Measurements from ENCODE around the gene NPPA. TPM values are rescaled to one million over a fixed set of nuclear protein-coding genes. Genes with fewer than 3 reads are reported as not detected.

Gene NPPA
- total RNA-seq, 2 experiments from 2014 or later = not detected

DNA sequence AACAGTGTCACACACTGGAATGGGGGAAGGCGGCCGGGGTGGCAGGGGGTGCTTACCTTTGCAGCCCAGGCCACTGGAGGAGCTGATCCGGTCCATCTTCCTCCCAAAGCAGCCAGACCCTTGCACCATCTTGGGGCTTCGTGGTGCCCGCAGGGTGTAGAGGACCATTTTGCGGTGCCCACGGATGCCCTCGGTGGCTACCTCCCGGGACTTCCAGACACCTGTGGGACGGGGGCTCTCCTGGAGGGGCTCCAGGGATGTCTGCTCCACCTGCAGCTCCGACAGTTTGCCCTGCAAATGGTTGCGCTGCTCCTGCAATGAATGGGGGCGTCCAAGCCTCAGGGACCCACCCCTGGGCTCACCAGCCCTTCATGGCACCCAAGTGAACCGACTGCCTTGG lies 10.6 kb upstream of the NPPA start:
- Mint-ChIP-seq H3K9me3 (ENCODE audit: insufficient read depth) (no peaks in the 10 kb centered on the region), H3K36me3 (ENCODE audit: low read depth) (no peaks in the 10 kb centered on the region), H3K27ac (no peak overlapping the region), H3K4me3 (no peak overlapping the region), H3K27me3 (ENCODE audit: low read depth) (peaks cover 43% of the 10 kb centered on the region), H3K4me1 (ENCODE audit: low read depth) (peaks cover 16% of the 10 kb centered on the region)
- POLR2A ChIA-PET = interaction anchor here (4.0 kb wide), 1 partner anchor 50 kb away, joined by 27 read pairs; no protein-coding TSS in a partner anchor
- ATAC-seq (no peak), DNase-seq (no peak)
- CTCF ChIA-PET = interaction anchor here (1.2 kb wide), 1 partner anchor 20 kb away, joined by 3 read pairs; no protein-coding TSS in a partner anchor

DNA sequence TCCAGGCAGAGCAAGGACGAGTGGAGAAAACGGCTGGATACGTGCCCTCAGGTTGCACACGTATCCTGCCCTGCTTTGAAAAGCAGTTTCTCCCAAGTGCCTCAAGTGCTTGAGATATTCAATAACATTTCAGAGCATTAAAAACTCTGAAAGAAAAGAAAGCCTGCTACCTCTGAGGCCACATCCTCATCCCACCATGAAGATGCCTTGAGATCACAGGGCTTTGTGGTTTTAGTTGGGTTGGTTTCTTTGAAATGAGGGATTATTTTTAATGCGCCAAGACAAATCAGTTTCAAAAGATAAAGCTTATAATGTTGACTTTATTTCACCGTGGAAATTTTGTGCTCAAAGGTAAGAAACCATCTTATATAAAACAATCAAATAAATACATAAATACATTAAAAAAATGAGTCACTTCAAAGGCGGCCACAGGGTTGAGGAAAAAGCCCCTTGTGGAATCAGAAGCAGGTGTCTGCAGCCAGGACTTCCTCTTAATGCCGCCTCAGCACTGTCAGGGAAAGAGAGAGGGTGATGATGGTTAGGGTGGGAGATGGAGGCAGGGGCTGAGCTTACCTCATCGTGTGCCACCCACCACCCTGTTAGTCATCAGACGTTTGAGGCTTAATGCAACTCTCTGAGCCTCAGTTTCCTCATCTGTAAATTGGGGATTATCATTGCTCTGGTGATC lies 9.7 kb upstream of the NPPA start:
- Mint-ChIP-seq H3K9me3 (ENCODE audit: insufficient read depth) (no peaks in the 10 kb centered on the region), H3K4me3 (no peak overlapping the region), H3K36me3 (ENCODE audit: low read depth) (no peaks in the 10 kb centered on the region), H3K4me1 (ENCODE audit: low read depth) (peaks cover 16% of the 10 kb centered on the region), H3K27me3 (ENCODE audit: low read depth) (peaks cover 44% of the 10 kb centered on the region), H3K27ac (no peak overlapping the region)
- ChIA-PET POLR2A (interaction anchor here (4.0 kb wide), 1 partner anchor 51 kb away, joined by 27 read pairs; no protein-coding TSS in a partner anchor), CTCF (no interaction called here)
- DNase-seq (no peak), ATAC-seq (no peak)

DNA sequence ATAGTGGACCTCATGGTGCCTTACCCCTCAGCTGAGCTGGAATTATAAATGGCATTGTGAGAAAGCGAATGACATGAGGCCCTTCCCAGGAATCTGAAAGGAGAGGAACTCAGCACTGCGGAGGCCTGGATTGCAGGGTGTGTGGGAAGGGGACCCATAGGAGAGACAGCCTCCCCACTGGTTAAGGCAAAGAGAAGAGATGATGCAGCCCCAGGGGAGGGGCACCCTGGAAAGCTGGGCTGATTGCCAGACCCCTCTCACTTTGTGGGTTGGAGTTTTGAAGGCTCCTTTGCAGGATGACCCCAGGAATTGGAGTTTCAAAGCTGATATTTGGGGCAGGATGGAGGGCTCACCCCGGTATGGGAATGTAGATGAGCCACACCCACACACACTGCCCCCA lies 9.1 kb upstream of the NPPA start:
- ATAC-seq (no peak), DNase-seq (no peak)
- CTCF ChIA-PET = no interaction called here
- no peaks in the 10 kb centered on the region for H3K36me3 Mint-ChIP-seq (ENCODE audit: low read depth)
- H3K27ac Mint-ChIP-seq = no peak overlapping the region
- POLR2A ChIA-PET = interaction anchor here (4.0 kb wide), 1 partner anchor 51 kb away, joined by 27 read pairs; no protein-coding TSS in a partner anchor
- H3K4me3 Mint-ChIP-seq = no peak overlapping the region
- H3K27me3 Mint-ChIP-seq (ENCODE audit: low read depth) = peaks cover 40% of the 10 kb centered on the region
- H3K4me1 Mint-ChIP-seq (ENCODE audit: low read depth) = peaks cover 16% of the 10 kb centered on the region
- H3K9me3 Mint-ChIP-seq (ENCODE audit: insufficient read depth) = no peaks in the 10 kb centered on the region

GRCh38 chr1:11855430-11855829 lies 7.8 kb upstream of the NPPA start:
- H3K27me3 Mint-ChIP-seq (ENCODE audit: low read depth) = peaks cover 35% of the 10 kb centered on the region
- CTCF ChIA-PET = interaction anchor here (1.2 kb wide), 1 partner anchor 38 kb away, joined by 3 read pairs; no protein-coding TSS in a partner anchor
- no peak overlapping the region for H3K27ac Mint-ChIP-seq
- ATAC-seq (no peak), DNase-seq (no peak)
- H3K36me3 Mint-ChIP-seq (ENCODE audit: low read depth) = no peaks in the 10 kb centered on the region
- H3K4me1 Mint-ChIP-seq (ENCODE audit: low read depth) = peaks cover 16% of the 10 kb centered on the region
- no peak overlapping the region for H3K4me3 Mint-ChIP-seq
- H3K9me3 Mint-ChIP-seq (ENCODE audit: insufficient read depth) = no peaks in the 10 kb centered on the region
- POLR2A ChIA-PET = interaction anchor here (0.7 to 2.2 kb wide), 3 partner anchors 53 to 244 kb away, joined by 3 to 14 read pairs (median 6); no protein-coding TSS in a partner anchor

DNA sequence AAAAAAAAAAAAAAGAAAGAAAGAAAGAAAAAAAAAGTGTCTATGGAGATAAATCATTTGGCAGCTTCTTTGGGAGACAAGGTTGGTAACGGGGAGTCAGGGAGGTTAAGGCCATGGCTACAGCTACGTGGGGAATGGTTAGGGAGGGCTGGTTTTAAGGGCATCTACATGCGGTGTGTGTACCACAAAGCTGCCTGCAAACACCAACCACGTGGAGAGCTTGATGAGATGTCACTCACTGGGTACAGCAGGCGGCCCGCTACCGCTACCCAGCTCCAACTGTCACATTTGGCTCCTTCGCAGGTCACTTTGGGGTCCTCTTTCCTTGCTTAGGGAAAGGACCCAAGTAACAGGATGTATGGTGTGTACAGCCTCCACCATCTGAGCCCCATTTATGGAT lies 6.9 kb upstream of the NPPA start:
- no peak for ATAC-seq
- no peaks in the 10 kb centered on the region for H3K36me3 Mint-ChIP-seq (ENCODE audit: low read depth)
- CTCF ChIA-PET = interaction anchor here (0.9 kb wide), 1 partner anchor 16 kb away, joined by 3 read pairs; no protein-coding TSS in a partner anchor
- H3K27ac Mint-ChIP-seq = no peak overlapping the region
- no peak overlapping the region for H3K4me3 Mint-ChIP-seq
- POLR2A ChIA-PET = interaction anchor here (1.8 to 2.2 kb wide), 2 partner anchors 54 to 56 kb away, joined by 6 to 14 read pairs; no protein-coding TSS in a partner anchor
- peaks cover 27% of the 10 kb centered on the region for H3K27me3 Mint-ChIP-seq (ENCODE audit: low read depth)
- no peak for DNase-seq
- H3K9me3 Mint-ChIP-seq (ENCODE audit: insufficient read depth) = no peaks in the 10 kb centered on the region
- peaks cover 16% of the 10 kb centered on the region for H3K4me1 Mint-ChIP-seq (ENCODE audit: low read depth)

DNA sequence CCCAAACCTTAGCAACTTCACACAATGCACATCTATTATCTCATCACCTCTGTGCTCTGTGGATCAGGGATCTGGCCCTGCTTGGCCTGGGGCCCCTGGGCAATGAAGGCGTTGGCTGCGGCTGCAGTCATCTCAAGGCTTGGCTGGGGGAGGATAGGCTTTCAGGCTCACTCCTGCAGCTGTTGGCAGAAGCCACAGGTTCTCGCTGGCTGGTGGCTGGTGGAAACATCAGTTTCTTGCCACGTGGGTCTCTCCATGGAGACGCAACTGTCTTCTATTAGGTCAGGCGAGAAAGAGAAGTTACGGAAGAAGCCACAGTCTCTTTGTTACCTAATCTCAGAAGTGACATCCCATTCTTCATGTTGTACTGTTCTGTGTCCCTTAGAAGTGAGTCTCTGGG lies 3.6 kb upstream of the NPPA start:
- H3K36me3 Mint-ChIP-seq (ENCODE audit: low read depth) = peaks cover 2% of the 10 kb centered on the region
- H3K27me3 Mint-ChIP-seq (ENCODE audit: low read depth) = peaks cover 14% of the 10 kb centered on the region
- ChIA-PET CTCF (interaction anchor here (2.2 kb wide), 1 partner anchor 13 kb away, joined by 6 read pairs; no protein-coding TSS in a partner anchor), POLR2A (no interaction called here)
- DNase-seq (no peak), ATAC-seq (peak; percentile 8)
- H3K4me3 Mint-ChIP-seq = no peak overlapping the region
- no peaks in the 10 kb centered on the region for H3K9me3 Mint-ChIP-seq (ENCODE audit: insufficient read depth)
- H3K27ac Mint-ChIP-seq = no peak overlapping the region
- no peaks in the 10 kb centered on the region for H3K4me1 Mint-ChIP-seq (ENCODE audit: low read depth)

DNA sequence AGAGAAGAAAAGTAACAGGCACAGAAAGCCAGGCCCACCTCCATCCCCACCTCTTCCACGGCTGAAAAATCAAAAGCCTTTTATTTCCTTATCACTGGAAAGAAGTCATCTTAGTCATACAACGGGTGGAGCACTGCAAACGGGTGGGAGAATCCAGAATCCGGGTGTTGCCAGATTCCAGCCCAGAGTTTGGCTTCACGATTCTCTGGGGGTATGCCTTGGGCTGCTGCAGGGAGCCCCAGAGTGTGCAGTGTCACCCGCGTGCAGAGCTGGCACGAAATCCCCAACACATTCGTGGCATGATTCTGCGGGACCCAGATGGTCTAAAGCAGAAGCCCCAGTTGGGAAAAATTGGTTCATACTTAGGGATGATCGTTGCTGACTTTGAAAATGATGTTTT lies 2.6 kb upstream of the NPPA start:
- ATAC-seq = no peak

GRCh38 chr1:11848373-11848700 lies 754 bp upstream of the NPPA start:
- H3K9me3 Mint-ChIP-seq (ENCODE audit: insufficient read depth) = no peaks in the 10 kb centered on the region
- ATAC-seq = no peak
- no peak overlapping the region for H3K27ac Mint-ChIP-seq
- peaks cover 5% of the 10 kb centered on the region for H3K36me3 Mint-ChIP-seq (ENCODE audit: low read depth)
- H3K27me3 Mint-ChIP-seq (ENCODE audit: low read depth) = peaks cover 5% of the 10 kb centered on the region
- H3K4me3 Mint-ChIP-seq = no peak overlapping the region
- CTCF ChIA-PET = no interaction called here
- no peaks in the 10 kb centered on the region for H3K4me1 Mint-ChIP-seq (ENCODE audit: low read depth)
- POLR2A ChIA-PET = interaction anchor here (15.2 kb wide), 1 partner anchor 60 kb away, joined by 209 read pairs; no protein-coding TSS in a partner anchor
- DNase-seq = no peak

More for the DNA sequence above, 2.6 kb upstream of the NPPA start:
- Mint-ChIP-seq H3K36me3 (ENCODE audit: low read depth) (peaks cover 5% of the 10 kb centered on the region), H3K27me3 (ENCODE audit: low read depth) (peaks cover 14% of the 10 kb centered on the region), H3K9me3 (ENCODE audit: insufficient read depth) (no peaks in the 10 kb centered on the region), H3K4me3 (no peak overlapping the region), H3K4me1 (ENCODE audit: low read depth) (no peaks in the 10 kb centered on the region), H3K27ac (no peak overlapping the region)
- ChIA-PET CTCF (interaction anchor here (2.2 kb wide), 1 partner anchor 12 kb away, joined by 6 read pairs; no protein-coding TSS in a partner anchor), POLR2A (interaction anchor here (15.2 kb wide), 1 partner anchor 59 kb away, joined by 209 read pairs; no protein-coding TSS in a partner anchor)
- no peak for DNase-seq

- no peaks in the 10 kb centered on the region for H3K9me3 Mint-ChIP-seq (ENCODE audit: insufficient read depth)
- no peak overlapping the region for H3K27ac Mint-ChIP-seq
- H3K4me1 Mint-ChIP-seq (ENCODE audit: low read depth) = peaks cover 2% of the 10 kb centered on the region
- ChIA-PET POLR2A (interaction anchor here (15.2 kb wide), 1 partner anchor 63 kb away, joined by 209 read pairs; no protein-coding TSS in a partner anchor), CTCF (interaction anchor here (0.6 to 1.2 kb wide), 2 partner anchors 14 to 136 kb away, joined by 3 read pairs; no protein-coding TSS in a partner anchor)
- H3K4me3 Mint-ChIP-seq = no peak overlapping the region
- ATAC-seq = no peak
- no peaks in the 10 kb centered on the region for H3K27me3 Mint-ChIP-seq (ENCODE audit: low read depth)
- no peak for DNase-seq
- peaks cover 11% of the 10 kb centered on the region for H3K36me3 Mint-ChIP-seq (ENCODE audit: low read depth)
Observed at GRCh38 chr1:11845641-11846335, 1.8 kb downstream of the NPPA start.

DNA sequence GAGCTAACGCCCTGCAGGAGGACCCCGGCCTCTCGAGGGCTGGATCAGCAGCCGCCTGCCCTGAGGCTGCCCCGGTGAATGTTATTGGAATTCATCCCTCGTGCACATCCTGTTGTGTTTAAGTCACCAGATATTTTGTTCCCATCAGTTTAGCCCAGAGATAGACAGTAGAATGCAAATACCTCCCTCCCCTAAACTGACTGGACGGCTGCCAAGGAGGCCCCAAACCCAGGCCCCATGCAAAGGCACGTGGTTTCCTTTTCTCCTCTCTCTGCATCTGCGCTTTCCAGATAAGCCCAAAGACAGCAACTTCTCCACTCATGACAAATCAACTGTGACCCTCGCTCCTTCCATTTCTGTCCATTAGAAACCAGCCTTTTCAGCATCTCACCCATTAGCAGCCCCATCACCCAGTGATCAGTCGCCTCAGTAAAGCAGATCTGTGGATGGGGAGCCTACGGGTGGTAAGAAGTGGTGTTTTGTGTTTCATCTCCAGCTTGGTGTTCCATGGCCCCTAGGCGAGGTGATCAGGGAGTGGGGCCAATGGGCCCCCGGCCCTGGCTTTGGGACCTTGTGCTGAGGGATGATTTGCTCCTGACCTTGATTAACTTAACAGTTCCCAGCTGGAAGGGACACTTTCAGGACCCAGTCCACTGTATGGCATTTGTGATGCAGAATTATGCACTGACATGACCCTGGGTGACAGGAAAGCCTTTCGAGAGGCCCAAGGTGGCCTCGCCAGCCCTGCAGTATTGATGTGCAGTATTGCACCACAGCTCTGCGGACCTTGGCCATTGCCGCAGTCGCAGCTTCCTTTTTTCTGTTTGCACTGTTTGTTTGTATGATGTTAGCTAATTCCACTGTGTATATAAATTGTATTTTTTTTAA lies 5.2 kb downstream of the NPPA start:
- POLR2A ChIA-PET = interaction anchor here (15.2 kb wide), 1 partner anchor 66 kb away, joined by 209 read pairs; no protein-coding TSS in a partner anchor
- Mint-ChIP-seq H3K27ac (no peak overlapping the region), H3K4me3 (no peak overlapping the region), H3K4me1 (ENCODE audit: low read depth) (peaks cover 6% of the 10 kb centered on the region), H3K27me3 (ENCODE audit: low read depth) (no peaks in the 10 kb centered on the region), H3K36me3 (ENCODE audit: low read depth) (peaks cover 27% of the 10 kb centered on the region), H3K9me3 (ENCODE audit: insufficient read depth) (no peaks in the 10 kb centered on the region)
- no peak for DNase-seq
- CTCF ChIA-PET = interaction anchor here (1.1 kb wide), 1 partner anchor 50 kb away, joined by 4 read pairs; no protein-coding TSS in a partner anchor
- no peak for ATAC-seq

Measured in activated CD8-positive, alpha-beta T cell treated with anti-CD3 and anti-CD28 coated beads, Interleukin-2, amount 10 ng/mL, durations not matched to agents 7 days and 5 days (primary cell).